Mucosa of stomach (tissue), 1 donor: ENCODE results near the gene CCDC158.
"Not testable (repeated sequence)": the region's sequence is repeated elsewhere in the genome, so short reads cannot be mapped to it uniquely, and the experiment has no call there.

Experiments
- H3K27me3 ChIP-seq: one replicate; pipeline ENCODE4 v1.7.0; 2013; ENCODE audit warnings: mild to moderate bottlenecking, low read length; ENCODE audit not compliant: control insufficient read depth, insufficient read depth
- H3K36me3 ChIP-seq: one replicate; pipeline ENCODE4 v1.7.0; 2013; ENCODE audit warnings: low read length; ENCODE audit not compliant: control insufficient read depth, insufficient read depth
- H3K4me1 ChIP-seq: one replicate; pipeline ENCODE4 v1.7.0; 2013; ENCODE audit warnings: mild to moderate bottlenecking, low read length; ENCODE audit not compliant: control insufficient read depth, insufficient read depth
- H3K4me3 ChIP-seq: one replicate; pipeline ENCODE4 v1.7.0; 2013; ENCODE audit warnings: low read length
- H3K9ac ChIP-seq: one replicate; pipeline ENCODE4 v1.7.0; 2013; ENCODE audit warnings: mild to moderate bottlenecking, low read length, moderate library complexity
- H3K9me3 ChIP-seq: one replicate; pipeline ENCODE4 v1.7.0; 2013; ENCODE audit warnings: mild to moderate bottlenecking, low read length, moderate library complexity; ENCODE audit not compliant: control insufficient read depth
- donor health status: Pancreatic carcinoma.

CCDC158 gene

GRCh38 chr4:76420762-76421581 lies at the start of gene CCDC158:
TSS of gene CCDC158 (minus strand) at chr4:76421141. CDS start at chr4:76403207, 17,934 bp downstream.
- Histone ChIP-seq H3K36me3 (no peaks in the 10 kb centered on the region), H3K4me3 (no peak within 1 kb of the TSS), H3K9me3 (no peaks in the 10 kb centered on the region), H3K4me1 (no peaks in the 10 kb centered on the region), H3K9ac (peak within 1 kb of the TSS; percentile 61), H3K27me3 (peaks cover 3% of the 10 kb centered on the region)

DNA sequence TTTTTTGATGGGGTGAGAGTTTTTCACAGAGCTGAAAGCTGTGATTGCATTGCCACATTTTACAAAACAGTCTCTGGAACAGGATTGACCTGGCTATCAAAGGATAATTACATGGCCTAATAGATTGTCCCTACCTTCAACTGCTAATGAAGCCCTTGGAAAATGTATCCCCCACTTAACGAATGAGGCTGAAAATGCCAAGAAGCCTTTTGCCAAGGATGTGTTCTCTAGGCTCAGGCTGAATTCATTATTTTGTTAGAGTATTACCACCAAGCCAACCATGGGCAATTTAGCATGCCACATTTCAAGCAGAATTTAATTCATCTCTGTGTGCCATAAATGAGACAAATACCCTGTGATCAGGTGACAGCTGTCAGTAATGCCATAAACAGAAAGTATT lies 49.6 kb upstream of the CCDC158 start:
- Histone ChIP-seq H3K4me1 (no peaks in the 10 kb centered on the region), H3K36me3 (no peaks in the 10 kb centered on the region), H3K9ac (no peak overlapping the region), H3K9me3 (no peaks in the 10 kb centered on the region), H3K27me3 (no peaks in the 10 kb centered on the region), H3K4me3 (no peak overlapping the region)

DNA sequence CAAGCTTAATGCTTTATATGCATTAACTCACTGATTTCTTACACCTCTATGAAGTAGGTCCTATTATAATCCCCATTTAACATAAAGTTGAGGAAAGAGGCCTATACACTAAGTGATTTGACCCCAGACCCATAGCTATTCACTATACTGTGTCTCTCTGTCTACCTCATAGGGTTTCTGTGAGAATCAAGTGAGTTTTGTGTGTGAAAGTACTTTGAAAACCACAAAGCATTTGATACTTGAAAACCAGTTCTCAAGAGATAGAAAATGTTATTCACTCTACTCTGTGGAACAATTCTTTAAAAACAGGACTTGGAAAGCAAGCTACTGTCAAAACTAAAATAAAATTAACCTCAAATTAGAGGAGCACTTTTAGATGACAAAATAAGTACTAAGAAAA lies 49.1 kb upstream of the CCDC158 start:
- Histone ChIP-seq H3K36me3 (no peaks in the 10 kb centered on the region), H3K4me1 (no peaks in the 10 kb centered on the region), H3K27me3 (no peaks in the 10 kb centered on the region), H3K4me3 (no peak overlapping the region), H3K9ac (no peak overlapping the region), H3K9me3 (no peaks in the 10 kb centered on the region)

DNA sequence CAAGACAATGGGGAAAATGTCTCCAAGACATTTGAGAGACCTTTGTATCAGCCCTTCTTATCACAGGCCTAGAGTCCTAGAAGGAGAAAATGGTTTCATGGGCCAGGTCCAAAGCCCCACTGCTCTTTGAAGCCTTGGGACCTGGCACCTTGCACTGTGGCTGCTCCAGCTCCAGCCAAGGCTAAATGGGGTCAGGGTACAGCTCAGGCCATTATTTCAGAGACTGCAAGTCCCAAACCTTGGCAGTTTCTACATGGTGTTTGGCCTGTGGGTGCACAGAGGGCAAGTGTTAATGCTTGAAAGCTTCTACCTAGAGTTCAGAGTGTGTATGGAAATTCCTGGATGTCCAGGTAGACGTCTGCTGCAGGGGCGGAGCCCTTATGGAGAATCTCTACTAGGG lies 42.6 kb upstream of the CCDC158 start:
- Histone ChIP-seq H3K36me3 (no peaks in the 10 kb centered on the region), H3K4me1 (no peaks in the 10 kb centered on the region), H3K27me3 (no peaks in the 10 kb centered on the region), H3K9ac (no peak overlapping the region), H3K9me3 (no peaks in the 10 kb centered on the region), H3K4me3 (no peak overlapping the region)

GRCh38 chr4:76459291-76459723 lies 38.4 kb upstream of the CCDC158 start:
- no peak overlapping the region for H3K9ac ChIP-seq
- no peaks in the 10 kb centered on the region for H3K9me3 ChIP-seq
- H3K4me1 ChIP-seq = no peaks in the 10 kb centered on the region
- no peaks in the 10 kb centered on the region for H3K36me3 ChIP-seq
- H3K27me3 ChIP-seq = no peaks in the 10 kb centered on the region
- H3K4me3 ChIP-seq = no peak overlapping the region

DNA sequence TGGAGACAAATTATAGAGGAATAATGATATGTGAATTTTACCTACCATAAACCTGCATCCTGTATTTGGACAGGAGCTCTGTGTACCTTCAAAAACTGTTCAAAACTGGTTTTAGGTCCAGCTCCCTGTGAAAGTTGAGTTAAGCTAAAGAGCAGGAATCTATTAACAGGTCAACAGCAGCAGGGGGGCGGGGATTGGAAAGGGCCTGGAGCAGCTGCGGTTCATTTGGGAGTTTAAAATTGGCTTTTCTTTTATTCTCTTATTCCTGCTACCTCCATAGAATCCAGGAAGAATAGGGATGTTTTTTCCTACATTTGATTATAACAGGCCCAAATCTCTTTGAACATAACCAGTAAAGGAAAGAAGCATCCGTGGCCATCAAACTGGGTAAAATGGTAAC lies 37.9 kb upstream of the CCDC158 start:
- no peak overlapping the region for H3K4me3 ChIP-seq
- H3K4me1 ChIP-seq = no peaks in the 10 kb centered on the region
- H3K27me3 ChIP-seq = no peaks in the 10 kb centered on the region
- no peak overlapping the region for H3K9ac ChIP-seq
- no peaks in the 10 kb centered on the region for H3K9me3 ChIP-seq
- H3K36me3 ChIP-seq = no peaks in the 10 kb centered on the region

DNA sequence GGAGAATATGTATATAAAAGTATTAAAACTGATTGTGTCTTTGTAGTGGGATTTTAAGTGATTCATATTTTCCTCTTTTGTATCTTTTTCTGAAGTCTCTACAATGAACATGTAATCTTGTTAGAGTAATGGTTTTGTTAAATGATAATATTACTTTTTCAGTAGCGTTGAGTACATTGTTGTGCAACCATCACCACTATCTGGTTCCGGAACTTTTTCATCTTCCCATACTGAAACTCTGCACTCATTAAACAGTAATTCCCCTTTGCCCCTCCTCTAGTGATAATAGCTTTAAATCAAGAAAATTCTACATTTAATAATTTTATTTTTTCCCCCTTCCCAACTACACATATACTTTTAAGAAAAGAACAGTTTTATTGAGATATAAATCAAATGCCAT lies 37.4 kb upstream of the CCDC158 start:
- Histone ChIP-seq H3K27me3 (no peaks in the 10 kb centered on the region), H3K9ac (no peak overlapping the region), H3K9me3 (no peaks in the 10 kb centered on the region), H3K36me3 (no peaks in the 10 kb centered on the region), H3K4me3 (no peak overlapping the region), H3K4me1 (no peaks in the 10 kb centered on the region)

GRCh38 chr4:76457885-76458284 lies 36.9 kb upstream of the CCDC158 start:
- Histone ChIP-seq H3K4me1 (no peaks in the 10 kb centered on the region), H3K9me3 (no peaks in the 10 kb centered on the region), H3K36me3 (no peaks in the 10 kb centered on the region), H3K4me3 (no peak overlapping the region), H3K9ac (no peak overlapping the region), H3K27me3 (no peaks in the 10 kb centered on the region)

DNA sequence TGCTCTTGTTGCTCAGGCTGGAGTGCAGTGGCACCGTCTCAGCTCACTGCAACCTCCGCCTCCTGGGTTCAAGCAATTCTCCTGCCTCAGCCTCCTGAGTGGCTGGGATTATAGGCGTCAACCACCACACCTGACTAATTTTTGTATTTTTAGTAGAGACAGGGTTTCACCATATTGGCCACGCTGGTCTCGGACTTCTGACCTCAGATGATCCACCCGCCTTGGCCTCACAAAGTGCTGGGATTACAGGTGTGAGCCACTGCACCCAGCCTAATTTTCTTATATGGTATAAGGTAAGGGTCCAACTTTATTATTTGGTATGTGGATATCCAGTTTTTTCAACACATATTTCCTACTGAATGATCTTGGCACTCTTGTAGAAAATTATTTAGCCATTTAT lies 33.1 kb upstream of the CCDC158 start:
- not testable (repeated sequence) for H3K36me3 ChIP-seq, H3K4me1 ChIP-seq, H3K27me3 ChIP-seq, H3K9me3 ChIP-seq, H3K9ac ChIP-seq, H3K4me3 ChIP-seq

DNA sequence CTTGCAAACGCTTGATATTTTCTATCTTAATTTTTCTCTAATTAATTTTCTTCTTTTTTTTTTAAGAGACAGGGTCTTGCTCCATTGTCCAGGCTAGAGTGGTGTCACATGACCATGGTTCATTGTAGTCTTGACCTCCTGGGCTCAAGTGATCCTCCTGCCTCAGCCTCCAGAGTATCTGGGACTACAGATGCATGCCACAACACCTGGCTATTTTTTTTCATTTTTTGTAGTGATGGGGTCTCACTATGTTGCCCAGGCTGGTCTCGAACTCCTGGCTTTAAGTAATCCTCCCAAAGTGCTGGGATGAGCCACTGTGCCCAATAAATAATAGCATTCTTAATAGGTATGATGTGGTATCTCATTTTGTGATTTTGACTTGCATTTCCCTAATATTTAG lies 32.3 kb upstream of the CCDC158 start:
- Histone ChIP-seq H3K9ac (no peak overlapping the region), H3K36me3 (no peaks in the 10 kb centered on the region), H3K9me3 (no peaks in the 10 kb centered on the region), H3K4me1 (no peaks in the 10 kb centered on the region), H3K4me3 (no peak overlapping the region), H3K27me3 (no peaks in the 10 kb centered on the region)

DNA sequence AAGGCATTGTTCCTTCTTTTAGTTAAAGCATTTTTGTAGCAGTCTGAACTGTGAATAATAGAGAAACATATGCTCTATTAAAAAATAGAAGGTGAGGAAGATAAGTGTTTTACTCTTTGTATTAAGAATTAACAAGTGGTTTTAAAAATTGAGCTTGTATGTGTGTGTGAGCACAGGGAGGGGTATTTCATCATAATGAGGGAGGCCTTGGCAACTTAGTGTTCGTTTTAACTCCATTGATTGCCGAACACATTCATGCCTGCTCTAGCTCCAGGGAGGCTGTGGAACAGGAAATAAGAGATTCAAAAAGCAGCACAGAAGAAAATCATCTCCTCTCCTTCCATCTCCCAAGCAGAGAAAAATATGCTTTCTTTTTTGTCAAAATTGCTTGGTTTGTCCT lies 28.9 kb upstream of the CCDC158 start:
- Histone ChIP-seq H3K27me3 (no peaks in the 10 kb centered on the region), H3K4me3 (no peak overlapping the region), H3K4me1 (no peaks in the 10 kb centered on the region), H3K9ac (no peak overlapping the region), H3K9me3 (no peaks in the 10 kb centered on the region), H3K36me3 (no peaks in the 10 kb centered on the region)

- Histone ChIP-seq H3K27me3 (no peaks in the 10 kb centered on the region), H3K9ac (no peak overlapping the region), H3K4me1 (no peaks in the 10 kb centered on the region), H3K9me3 (no peaks in the 10 kb centered on the region), H3K4me3 (no peak overlapping the region), H3K36me3 (no peaks in the 10 kb centered on the region)
These were observed 28.4 kb upstream of the CCDC158 start for GRCh38 chr4:76449362-76449767.

DNA sequence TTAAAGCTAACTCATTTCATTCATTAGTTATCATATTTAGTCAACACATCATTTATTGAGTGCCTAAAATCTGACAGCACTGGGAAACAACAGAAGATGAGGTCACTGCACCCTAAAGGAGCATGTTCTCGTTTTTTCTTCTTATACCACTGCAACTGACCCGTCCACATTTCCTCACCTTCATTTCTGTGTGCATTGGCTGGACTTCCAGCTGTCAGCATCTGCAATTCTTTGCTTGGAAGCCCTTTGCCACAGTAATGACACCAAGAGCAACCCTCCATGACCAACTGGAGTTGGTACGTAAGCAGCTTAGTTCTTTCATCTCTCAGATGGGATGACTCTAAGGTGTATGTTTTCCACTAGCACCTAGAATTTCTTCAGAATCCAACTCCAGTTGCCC lies 27.3 kb upstream of the CCDC158 start:
- no peaks in the 10 kb centered on the region for H3K4me1 ChIP-seq
- H3K9me3 ChIP-seq = no peaks in the 10 kb centered on the region
- no peaks in the 10 kb centered on the region for H3K36me3 ChIP-seq
- no peak overlapping the region for H3K9ac ChIP-seq
- no peak overlapping the region for H3K4me3 ChIP-seq
- H3K27me3 ChIP-seq = no peaks in the 10 kb centered on the region
